Suprapubic skin (tissue), 4 donors: ENCODE data around the gene KCTD5. TPM values are rescaled to one million over a fixed set of nuclear protein-coding genes. Genes with fewer than 3 reads are reported as not detected.

Experiments
- DNase-seq, 2 donors: peaks; one replicate each; pipeline ENCODE4 v3.0.0-alpha.2; 2019; ENCODE audit warnings: low spot score in 2 of 2
- H3K27ac ChIP-seq: fragments of 200-600 bp; sonication (generic); one replicate; pipeline ENCODE4 v1.5.1; 2019
- H3K27me3 ChIP-seq: fragments of 200-600 bp; sonication (generic); one replicate; pipeline ENCODE4 v1.5.1; 2019
- H3K36me3 ChIP-seq: fragments of 200-600 bp; sonication (generic); one replicate; pipeline ENCODE4 v1.5.1; 2019
- H3K4me1 ChIP-seq: fragments of 200-600 bp; sonication (generic); one replicate; pipeline ENCODE4 v1.5.1; 2019
- H3K4me3 ChIP-seq: fragments of 200-600 bp; sonication (generic); one replicate; pipeline ENCODE4 v1.5.1; 2019; ENCODE audit warnings: mild to moderate bottlenecking
- H3K9me3 ChIP-seq: fragments of 200-600 bp; sonication (generic); one replicate; pipeline ENCODE4 v1.5.1; 2019
- CTCF ChIP-seq, 2 donors: fragments of 200-600 bp in 1 of 2; fragments of 450-650 bp in 1 of 2; sonication (generic) in 1 of 2; IDR thresholded peaks; one replicate each; pipeline ENCODE4 v1.5.1; 2016 to 2019; ENCODE audit warnings: antibody characterized with exemption in 2 of 2, mild to moderate bottlenecking in 1 of 2, moderate library complexity in 1 of 2
- EP300 ChIP-seq: sonication (generic); formaldehyde crosslinking; IDR thresholded peaks from one replicate; pipeline ENCODE4 v1.6.1; 2017; ENCODE audit warnings: antibody characterized with exemption
- POLR2A ChIP-seq, 2 donors: fragments of 450-650 bp; IDR thresholded peaks; one replicate each; pipeline ENCODE4 v1.6.1; 2017; ENCODE audit warnings: antibody characterized with exemption in 2 of 2, mild to moderate bottlenecking in 2 of 2, moderate library complexity in 2 of 2
- POLR2AphosphoS5 ChIP-seq, 3 donors: sonication (generic); formaldehyde crosslinking; IDR thresholded peaks; one replicate each; pipeline ENCODE4 v1.6.1; 2017; ENCODE audit warnings: antibody characterized with exemption in 3 of 3
- WGBS: methylation state at CpG from one replicate; pipeline ENCODE4 v1.1.5; 2018; 5-methylcytosine and 5-hydroxymethylcytosine counted together
- total RNA-seq, 4 donors: library from RNA; depleted of rRNA; stranded (reverse); fragments of >200 nt; gene quantifications; one replicate each; pipeline ENCODE4 v1.1.0, GENCODE V29; 2016

The KCTD5 gene
- total RNA-seq, 4 donors from 2014 or later = 46.3 to 84.4 (median 53.0) TPM

- Histone ChIP-seq H3K9me3 (no peaks in the 10 kb centered on the region), H3K27me3 (peaks cover 24% of the 10 kb centered on the region), H3K36me3 (no peaks in the 10 kb centered on the region), H3K4me3 (no peak overlapping the region), H3K4me1 (no peaks in the 10 kb centered on the region), H3K27ac (no peak overlapping the region)
- DNase-seq = no peak
- TF ChIP-seq CTCF (IDR thresholded peaks at IDR 0.05) (no peak), EP300 (no peak), POLR2AphosphoS5 (IDR thresholded peaks at IDR 0.05) (no peak), POLR2A (IDR thresholded peaks at IDR 0.05) (no peak)
- WGBS = 90% methylated on average over 5 of the region's 5 CpGs
Observed at GRCh38 chr16:2737238-2737605, 54.9 kb downstream of the KCTD5 start.

- no peak overlapping the region for H3K27ac ChIP-seq
- H3K4me1 ChIP-seq = no peaks in the 10 kb centered on the region
- 81% methylated on average over 6 of the region's 7 CpGs for WGBS
- H3K4me3 ChIP-seq = no peak overlapping the region
- H3K9me3 ChIP-seq = no peaks in the 10 kb centered on the region
- peaks cover 24% of the 10 kb centered on the region for H3K27me3 ChIP-seq
- H3K36me3 ChIP-seq = no peaks in the 10 kb centered on the region
- TF ChIP-seq POLR2A (IDR thresholded peaks at IDR 0.05) (no peak), EP300 (no peak), POLR2AphosphoS5 (IDR thresholded peaks at IDR 0.05) (no peak), CTCF (IDR thresholded peaks at IDR 0.05) (no peak)
- DNase-seq = no peak
Observed at GRCh38 chr16:2737895-2738418, 55.6 kb downstream of the KCTD5 start.

- Histone ChIP-seq H3K4me1 (no peaks in the 10 kb centered on the region), H3K27ac (no peak overlapping the region), H3K9me3 (no peaks in the 10 kb centered on the region), H3K4me3 (no peak overlapping the region), H3K27me3 (peaks cover 24% of the 10 kb centered on the region), H3K36me3 (no peaks in the 10 kb centered on the region)
- WGBS = 80% methylated on average over 2 of the region's 5 CpGs
- no peak for DNase-seq
- no peak for TF ChIP-seq EP300
- no peak for TF ChIP-seq POLR2AphosphoS5 (IDR thresholded peaks at IDR 0.05)
- TF ChIP-seq POLR2A (IDR thresholded peaks at IDR 0.05) = no peak
- no peak for TF ChIP-seq CTCF (IDR thresholded peaks at IDR 0.05)
Observed at GRCh38 chr16:2738615-2739014, 56.3 kb downstream of the KCTD5 start.

- Histone ChIP-seq H3K27ac (no peak overlapping the region), H3K4me3 (no peak overlapping the region), H3K4me1 (no peaks in the 10 kb centered on the region), H3K36me3 (no peaks in the 10 kb centered on the region), H3K27me3 (peaks cover 24% of the 10 kb centered on the region), H3K9me3 (no peaks in the 10 kb centered on the region)
- DNase-seq = no peak
- TF ChIP-seq POLR2A (IDR thresholded peaks at IDR 0.05) (no peak), CTCF (IDR thresholded peaks at IDR 0.05) (no peak), EP300 (no peak), POLR2AphosphoS5 (IDR thresholded peaks at IDR 0.05) (no peak)
- WGBS = 78% methylated on average over 6 of the region's 8 CpGs
Observed at GRCh38 chr16:2739625-2740430, 57.5 kb downstream of the KCTD5 start.

- no peak for TF ChIP-seq POLR2AphosphoS5 (IDR thresholded peaks at IDR 0.05)
- no peak for TF ChIP-seq CTCF (IDR thresholded peaks at IDR 0.05)
- no peak for TF ChIP-seq POLR2A (IDR thresholded peaks at IDR 0.05)
- no peak for TF ChIP-seq EP300
- 90% methylated on average over 6 of the region's 6 CpGs for WGBS
- H3K9me3 ChIP-seq = no peaks in the 10 kb centered on the region
- H3K27ac ChIP-seq = no peak overlapping the region
- no peaks in the 10 kb centered on the region for H3K36me3 ChIP-seq
- H3K4me1 ChIP-seq = no peaks in the 10 kb centered on the region
- H3K4me3 ChIP-seq = no peak overlapping the region
- no peak for DNase-seq
- peaks cover 24% of the 10 kb centered on the region for H3K27me3 ChIP-seq
Observed at GRCh38 chr16:2740476-2740875, 58.2 kb downstream of the KCTD5 start.
